CD4-positive, alpha-beta T cell (primary cell): ENCODE data around the gene ABCG1. TPM values are rescaled to one million over a fixed set of nuclear protein-coding genes. Genes with fewer than 3 reads are reported as not detected.

Experiments
- ATAC-seq: fragments of 200-7000 bp; cut with Tn5 transposase; one replicate; pipeline ENCODE4 v1.10.0; 2022; ENCODE audit warnings: mild to moderate bottlenecking; ENCODE audit not compliant: poor library complexity
- CTCF ChIA-PET: fragments of 350-600 bp; sonication (Branson Sonifier 250); formaldehyde crosslinking; loops from one replicate; lab custom pipeline; 2021; ENCODE audit warnings: antibody characterized with exemption, inconsistent platforms; lab: Charles Lee
- POLR2A ChIA-PET: fragments of 350-600 bp; sonication (Branson Sonifier 250); formaldehyde crosslinking; loops from one replicate; lab custom pipeline; 2021; ENCODE audit warnings: antibody characterized with exemption, inconsistent platforms; lab: Charles Lee
- DNase-seq, 14 experiments: peaks; one replicate each; pipeline ENCODE4 v3.0.0-alpha.2; 2013 to 2020; ENCODE audit warnings: mixed read lengths in 2 of 14
- H3K27ac ChIP-seq, 2 donors: one replicate each; pipeline versions ENCODE4 v1.5.1 to v1.7.0; 2013; ENCODE audit warnings: low read length in 2 of 2, low read depth in 1 of 2, mild to moderate bottlenecking in 1 of 2
- H3K27me3 ChIP-seq, 2 experiments: 1 replicate in 1 of 2; 2 replicates in 1 of 2; pipeline versions ENCODE4 v1.6.1 to v1.7.0; 2013; ENCODE audit warnings: low read length in 2 of 2, control low read depth in 1 of 2, mild to moderate bottlenecking in 1 of 2, moderate library complexity in 1 of 2; ENCODE audit not compliant: insufficient read depth in 2 of 2, control insufficient read depth in 1 of 2
- H3K36me3 ChIP-seq: one replicate; pipeline ENCODE4 v1.6.1; 2013; ENCODE audit warnings: low read length, control low read depth; ENCODE audit not compliant: insufficient read depth
- H3K4me1 ChIP-seq: one replicate; pipeline ENCODE4 v1.6.1; 2013; ENCODE audit warnings: low read length, control low read depth; ENCODE audit not compliant: insufficient read depth
- H3K4me3 ChIP-seq: one replicate; pipeline ENCODE4 v1.5.1; 2013; ENCODE audit warnings: mild to moderate bottlenecking, low read length, moderate library complexity
- H3K9me3 ChIP-seq, 2 experiments: 1 replicate in 1 of 2; 2 replicates in 1 of 2; pipeline versions ENCODE4 v1.6.1 to v1.7.0; 2013; ENCODE audit warnings: low read length in 2 of 2, mild to moderate bottlenecking in 2 of 2, control low read depth in 1 of 2, moderate library complexity in 1 of 2; ENCODE audit not compliant: control insufficient read depth in 1 of 2, insufficient read depth in 1 of 2
- H3K27ac Mint-ChIP-seq: one replicate; pipeline ENCODE4 v1.8.0; 2020; ENCODE audit warnings: mixed read lengths
- H3K27me3 Mint-ChIP-seq: one replicate; pipeline ENCODE4 v1.8.0; 2021; ENCODE audit warnings: mixed read lengths
- H3K36me3 Mint-ChIP-seq: one replicate; pipeline ENCODE4 v1.8.0; 2021; ENCODE audit warnings: low read depth, mixed read lengths
- H3K4me1 Mint-ChIP-seq: one replicate; pipeline ENCODE4 v1.8.0; 2021; ENCODE audit warnings: low read depth, mixed read lengths
- H3K4me3 Mint-ChIP-seq: one replicate; pipeline ENCODE4 v1.8.0; 2020; ENCODE audit warnings: mild to moderate bottlenecking, mixed read lengths
- H3K9me3 Mint-ChIP-seq: one replicate; pipeline ENCODE4 v1.8.0; 2020; ENCODE audit warnings: mixed read lengths
- intact Hi-C, 2 experiments: fragments of 100-400 bp; cut with DNase I in 1 of 2; cut with micrococcal nuclease in 1 of 2; formaldehyde crosslinking; loops; one replicate each; pipeline versions ENCODE4 v1.15.1 to v1.9.0; 2023 to 2025; cut with DNase I, micrococcal nuclease
- total RNA-seq, 174 experiments: library from RNA in 2 of 174; stranded (reverse) in 2 of 174; gene quantifications; one replicate each; pipeline ENCODE4 v1.2.3 and lab custom pipeline; 2021 to 2026
- TF ChIP-seq, protein P1 (sequence below): fragments of 200-600 bp; IDR thresholded peaks from one replicate; pipeline ENCODE4 v1.8.0; 2022; ENCODE audit warnings: antibody characterized with exemption, mild to moderate bottlenecking

ABCG1 gene
- total RNA-seq, 2 experiments from 2014 or later = 109 to 116 TPM

DNA sequence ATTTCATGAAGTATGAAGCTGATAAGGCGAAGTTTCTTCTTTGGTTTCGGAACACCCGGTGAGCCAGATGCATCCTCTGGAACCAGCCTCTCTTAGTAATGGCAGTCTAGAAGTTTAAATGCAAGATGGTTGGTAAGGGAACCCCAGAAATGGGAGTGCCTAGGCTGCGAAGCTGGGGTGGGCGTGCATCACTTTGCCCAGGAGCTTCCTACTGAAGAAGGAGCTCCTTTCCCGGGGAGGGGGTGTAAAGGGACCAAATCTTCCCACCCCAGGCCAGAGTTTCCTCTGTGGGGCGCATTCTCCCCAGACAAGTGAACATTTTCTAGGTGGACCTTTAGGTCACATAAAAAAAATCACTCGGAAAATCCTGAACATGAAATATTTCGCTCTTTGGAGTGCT is 127.5 kb downstream of the ABCG1 start:
- intact Hi-C loops = no loop called here
- ChIA-PET POLR2A (interaction anchor here (0.7 kb wide), 1 partner anchor 1024 kb away, joined by 3 read pairs; no protein-coding TSS in a partner anchor), CTCF (no interaction called here)

More for the DNA sequence above, 127.5 kb downstream of the ABCG1 start:
- no peaks in the 10 kb centered on the region for H3K27me3 ChIP-seq
- DNase-seq (no peak), ATAC-seq (no peak)
- no peaks in the 10 kb centered on the region for H3K9me3 ChIP-seq
- no peaks in the 10 kb centered on the region for H3K4me1 ChIP-seq
- no peaks in the 10 kb centered on the region for H3K9me3 Mint-ChIP-seq
- no peak overlapping the region for H3K4me3 ChIP-seq
- TF ChIP-seq, protein P1, sequence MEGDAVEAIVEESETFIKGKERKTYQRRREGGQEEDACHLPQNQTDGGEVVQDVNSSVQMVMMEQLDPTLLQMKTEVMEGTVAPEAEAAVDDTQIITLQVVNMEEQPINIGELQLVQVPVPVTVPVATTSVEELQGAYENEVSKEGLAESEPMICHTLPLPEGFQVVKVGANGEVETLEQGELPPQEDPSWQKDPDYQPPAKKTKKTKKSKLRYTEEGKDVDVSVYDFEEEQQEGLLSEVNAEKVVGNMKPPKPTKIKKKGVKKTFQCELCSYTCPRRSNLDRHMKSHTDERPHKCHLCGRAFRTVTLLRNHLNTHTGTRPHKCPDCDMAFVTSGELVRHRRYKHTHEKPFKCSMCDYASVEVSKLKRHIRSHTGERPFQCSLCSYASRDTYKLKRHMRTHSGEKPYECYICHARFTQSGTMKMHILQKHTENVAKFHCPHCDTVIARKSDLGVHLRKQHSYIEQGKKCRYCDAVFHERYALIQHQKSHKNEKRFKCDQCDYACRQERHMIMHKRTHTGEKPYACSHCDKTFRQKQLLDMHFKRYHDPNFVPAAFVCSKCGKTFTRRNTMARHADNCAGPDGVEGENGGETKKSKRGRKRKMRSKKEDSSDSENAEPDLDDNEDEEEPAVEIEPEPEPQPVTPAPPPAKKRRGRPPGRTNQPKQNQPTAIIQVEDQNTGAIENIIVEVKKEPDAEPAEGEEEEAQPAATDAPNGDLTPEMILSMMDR = no peak
- H3K27me3 Mint-ChIP-seq = no peaks in the 10 kb centered on the region
- H3K36me3 ChIP-seq = no peaks in the 10 kb centered on the region
- no peak overlapping the region for H3K4me3 Mint-ChIP-seq
- no peak overlapping the region for H3K27ac ChIP-seq
- no peak overlapping the region for H3K27ac Mint-ChIP-seq
- H3K4me1 Mint-ChIP-seq = no peaks in the 10 kb centered on the region
- H3K36me3 Mint-ChIP-seq = no peaks in the 10 kb centered on the region

Other genes with a start within 250 kb of the ABCG1 start
- gene ZBTB21, start 208.8 kb upstream of the ABCG1 start, total RNA-seq = 100 to 1,000 TPM; 132 to 139 TPM
- gene UMODL1, start 147.8 kb upstream of the ABCG1 start, total RNA-seq = under 1 TPM; 0.42 to 0.49 TPM
- gene TFF3, start 96.3 kb downstream of the ABCG1 start, total RNA-seq = not detected
- gene TFF2, start 131.9 kb downstream of the ABCG1 start, total RNA-seq = not detected
- gene TFF1, start 147.4 kb downstream of the ABCG1 start, total RNA-seq = not detected
- gene TMPRSS3, start 176.9 kb downstream of the ABCG1 start, total RNA-seq = 1 to 10 TPM; 1.5 TPM
- gene UBASH3A, start 184.8 kb downstream of the ABCG1 start, total RNA-seq = 10 to 100 TPM; 59.7 to 60.8 TPM